H1 (cell line): ENCODE data around the gene CPLANE2. TPM values are rescaled to one million over a fixed set of nuclear protein-coding genes. Genes with fewer than 3 reads are reported as not detected.

ENCODE experiments used
- CTCF ChIA-PET: fragments of 300-600 bp; sonication (Branson Sonifier 250); formaldehyde crosslinking; loops from one replicate; lab custom pipeline; 2021; ENCODE audit not compliant: partially characterized antibody; lab: Charles Lee
- POLR2A ChIA-PET: fragments of 300-600 bp; sonication (Branson Sonifier 250); formaldehyde crosslinking; loops from one replicate; lab custom pipeline; 2021; ENCODE audit warnings: inconsistent platforms; ENCODE audit not compliant: partially characterized antibody; lab: Charles Lee
- DNase-seq, 2 experiments: peaks; one replicate each; pipeline versions ENCODE4 v3.0.0 to v3.0.0-alpha.2; 2010 to 2022; ENCODE audit warnings: low spot score in 2 of 2, low read depth in 1 of 2, mixed read lengths in 1 of 2
- FAIRE-seq: peaks from 2 replicates; lab custom pipeline; 2011; peaks lifted over from hg19 to GRCh38; lab: Jason Lieb, UNC
- H2AFZ ChIP-seq: 2 replicates; pipeline ENCODE4 v1.8.1; 2012; ENCODE audit warnings: low read length, inconsistent platforms
- H2AK5ac ChIP-seq: 2 replicates; pipeline ENCODE4 v1.6.1; 2013; ENCODE audit warnings: low read depth, low read length
- H2BK120ac ChIP-seq: replicated peaks from 2 replicates; pipeline ENCODE3; 2013; ENCODE audit warnings: low read depth, low read length, inconsistent platforms
- H2BK12ac ChIP-seq: 2 replicates; pipeline ENCODE4 v1.6.1; 2013; ENCODE audit warnings: low read depth, low read length
- H2BK15ac ChIP-seq: 2 replicates; pipeline ENCODE4 v1.6.1; 2013; ENCODE audit warnings: low read length
- H2BK20ac ChIP-seq: 2 replicates; pipeline ENCODE4 v1.6.1; 2013; ENCODE audit warnings: low read length
- H2BK5ac ChIP-seq: 2 replicates; pipeline ENCODE4 v1.6.1; 2013; ENCODE audit warnings: low read depth, low read length
- H3K14ac ChIP-seq: 2 replicates; pipeline ENCODE4 v1.6.1; 2013; ENCODE audit warnings: inconsistent platforms; ENCODE audit not compliant: insufficient read length
- H3K18ac ChIP-seq: 2 replicates; pipeline ENCODE4 v1.6.1; 2013; ENCODE audit warnings: low read length; ENCODE audit errors: extremely low read depth
- H3K23ac ChIP-seq: 2 replicates; pipeline ENCODE4 v1.6.1; 2013; ENCODE audit warnings: inconsistent platforms; ENCODE audit not compliant: insufficient read length
- H3K23me2 ChIP-seq: 2 replicates; pipeline ENCODE4 v1.6.1; 2013; ENCODE audit warnings: low read depth, low read length
- H3K27ac ChIP-seq: 2 replicates; pipeline ENCODE4 v1.6.1; 2011; ENCODE audit warnings: low read depth, low read length, inconsistent platforms
- H3K27me3 ChIP-seq, 4 experiments: replicated peaks in 1 of 4; 1 replicate in 1 of 4; 2 replicates in 3 of 4; pipeline versions ENCODE4 v1.6.1 to v1.8.1; 2011 to 2013; ENCODE audit warnings: low read length in 3 of 4, mild to moderate bottlenecking in 3 of 4, inconsistent platforms in 2 of 4, mixed read lengths in 2 of 4, moderate library complexity in 1 of 4; ENCODE audit not compliant: control insufficient read depth in 3 of 4, insufficient read depth in 3 of 4; ENCODE audit errors: extremely low read depth in 1 of 4
- H3K36me3 ChIP-seq, 4 experiments: 2 replicates each; pipeline versions ENCODE4 v1.6.1 to v1.8.1; 2011 to 2013; ENCODE audit warnings: mild to moderate bottlenecking in 4 of 4, low read length in 3 of 4, moderate library complexity in 2 of 4, control low read depth in 1 of 4, inconsistent platforms in 1 of 4; ENCODE audit not compliant: insufficient read depth in 4 of 4, control insufficient read depth in 2 of 4
- H3K4ac ChIP-seq: replicated peaks from 2 replicates; pipeline ENCODE3; 2013; ENCODE audit warnings: low read length, low read depth, mixed read lengths, inconsistent platforms; ENCODE audit not compliant: insufficient read length
- H3K4me1 ChIP-seq, 4 experiments: replicated peaks in 1 of 4; 1 replicate in 1 of 4; 2 replicates in 3 of 4; pipeline versions ENCODE4 v1.6.1 to v1.8.1; 2011 to 2013; ENCODE audit warnings: low read length in 3 of 4, inconsistent platforms in 2 of 4, mixed read lengths in 1 of 4; ENCODE audit not compliant: insufficient read depth in 4 of 4, control insufficient read depth in 3 of 4
- H3K4me2 ChIP-seq, 2 experiments: 2 replicates each; pipeline versions ENCODE4 v1.6.1 to v1.8.1; 2011 to 2013; ENCODE audit warnings: low read depth in 2 of 2, low read length in 2 of 2, control low read depth in 1 of 2, inconsistent platforms in 1 of 2, mild to moderate bottlenecking in 1 of 2; ENCODE audit not compliant: insufficient read depth in 1 of 2
- H3K4me3 ChIP-seq, 4 experiments: fragments of 200-600, 300-600 bp in 1 of 4; sonication (generic), shearing (Covaris generic), sonication (Bioruptor Twin) in 1 of 4; 2 replicates each; pipeline versions ENCODE4 v1.5.1 to v1.8.1; 2011 to 2016; ENCODE audit warnings: low read length in 4 of 4, low read depth in 3 of 4, control low read depth in 2 of 4, inconsistent platforms in 2 of 4, mild to moderate bottlenecking in 2 of 4, mixed read lengths in 1 of 4, moderate library complexity in 1 of 4; ENCODE audit not compliant: insufficient read depth in 2 of 4; ENCODE audit errors: extremely low read depth in 1 of 4
- H3K56ac ChIP-seq: replicated peaks from 2 replicates; pipeline ENCODE3; 2013; ENCODE audit warnings: low read depth, mild to moderate bottlenecking, mixed read lengths, low read length, inconsistent platforms; ENCODE audit not compliant: insufficient read length
- H3K79me1 ChIP-seq: 2 replicates; pipeline ENCODE4 v1.6.1; 2013; ENCODE audit warnings: low read depth, low read length, control low read depth
- H3K79me2 ChIP-seq, 2 experiments: 2 replicates each; pipeline versions ENCODE4 v1.6.1 to v1.8.1; 2012 to 2013; ENCODE audit warnings: low read length in 2 of 2, mild to moderate bottlenecking in 2 of 2, inconsistent platforms in 1 of 2; ENCODE audit not compliant: insufficient read depth in 2 of 2, control insufficient read depth in 1 of 2
- H3K9ac ChIP-seq, 4 experiments: replicated peaks in 1 of 4; 1 replicate in 1 of 4; 2 replicates in 3 of 4; pipeline versions ENCODE4 v1.6.1 to v1.8.1; 2011 to 2013; ENCODE audit warnings: low read depth in 3 of 4, low read length in 3 of 4, control low read depth in 2 of 4, mild to moderate bottlenecking in 2 of 4, moderate library complexity in 2 of 4, inconsistent platforms in 1 of 4; ENCODE audit errors: extremely low read depth in 1 of 4
- H3K9me3 ChIP-seq, 2 experiments: 2 replicates each; pipeline versions ENCODE4 v1.6.1 to v1.8.1; 2012 to 2013; ENCODE audit warnings: mild to moderate bottlenecking in 2 of 2, moderate library complexity in 2 of 2, control low read depth in 1 of 2, inconsistent platforms in 1 of 2, low read depth in 1 of 2, low read length in 1 of 2, mixed read lengths in 1 of 2; ENCODE audit not compliant: insufficient read depth in 2 of 2
- H4K20me1 ChIP-seq, 2 experiments: replicated peaks in 1 of 2; 2 replicates each; pipeline versions ENCODE3 to v1.8.1; 2011 to 2013; ENCODE audit warnings: inconsistent platforms in 2 of 2, low read length in 2 of 2, mild to moderate bottlenecking in 1 of 2; ENCODE audit not compliant: insufficient read depth in 2 of 2, control insufficient read depth in 1 of 2
- H4K5ac ChIP-seq: 2 replicates; pipeline ENCODE4 v1.6.1; 2013; ENCODE audit warnings: low read length, low read depth, mixed read lengths, inconsistent platforms; ENCODE audit not compliant: insufficient read length
- H4K8ac ChIP-seq: 2 replicates; pipeline ENCODE4 v1.8.0; 2013; ENCODE audit warnings: mild to moderate bottlenecking, moderate library complexity, low read length, inconsistent platforms; ENCODE audit not compliant: insufficient read depth; ENCODE audit errors: extremely low read depth
- H4K91ac ChIP-seq: replicated peaks from 2 replicates; pipeline ENCODE3; 2013; ENCODE audit warnings: low read length, mixed read lengths, inconsistent platforms; ENCODE audit not compliant: insufficient read length
- ATF3 ChIP-seq: IDR thresholded peaks from 2 replicates; pipeline ENCODE4 v1.6.1; 2011; ENCODE audit warnings: low read depth, mild to moderate bottlenecking, low read length; ENCODE audit not compliant: insufficient read depth
- EGR1 ChIP-seq: IDR thresholded peaks from 2 replicates; pipeline ENCODE4 v1.6.1; 2011; ENCODE audit warnings: low read depth, low read length, borderline replicate concordance
- EZH2 ChIP-seq: fragments of 200-600 bp; sonication (generic); IDR thresholded peaks from 2 replicates; pipeline ENCODE4 v1.7.1; 2012; ENCODE audit warnings: low read depth, mild to moderate bottlenecking, moderate library complexity, low read length, inconsistent platforms; ENCODE audit not compliant: severe bottlenecking
- FOSL1 ChIP-seq: IDR thresholded peaks from 2 replicates; pipeline ENCODE4 v1.6.1; 2011; ENCODE audit warnings: mild to moderate bottlenecking, low read depth, low read length, moderate library complexity; ENCODE audit not compliant: insufficient read depth
- JUN ChIP-seq: IDR thresholded peaks from 2 replicates; pipeline ENCODE4 v1.6.1; 2011; ENCODE audit warnings: low read depth, mild to moderate bottlenecking, improper control_type of control experiment, low read length
- POLR2AphosphoS5 ChIP-seq: IDR thresholded peaks from 2 replicates; pipeline ENCODE4 v1.6.1; 2011; ENCODE audit warnings: low read depth, low read length
- POU5F1 ChIP-seq: IDR thresholded peaks from 2 replicates; pipeline ENCODE4 v1.6.1; 2011; ENCODE audit warnings: low read depth, mild to moderate bottlenecking, low read length, moderate library complexity
- TBP ChIP-seq: IDR thresholded peaks from 2 replicates; pipeline ENCODE4 v1.6.1; 2011; ENCODE audit warnings: low read depth, low read length, improper control_type of control experiment
- ZNF274 ChIP-seq: IDR thresholded peaks from 2 replicates; pipeline ENCODE4 v1.7.0; 2012; ENCODE audit warnings: low read length, borderline replicate concordance; ENCODE audit errors: extremely low read depth
- WGBS, 2 experiments: shearing (Covaris generic) in 1 of 2; methylation state at CpG; one replicate each; pipeline versions ENCODE4 v1.1.6 to v1.1.7; 2013 to 2015; ENCODE audit warnings: low lambda C conversion rate in 2 of 2, mixed read lengths in 2 of 2, inconsistent platforms in 1 of 2, low coverage in 1 of 2, missing lambda C conversion rate in 1 of 2; ENCODE audit not compliant: insufficient replicate concordance in 2 of 2, insufficient coverage in 1 of 2, insufficient read length in 1 of 2; ENCODE audit errors: extremely low coverage in 1 of 2, missing lambda C conversion rate in 1 of 2; 5-methylcytosine and 5-hydroxymethylcytosine counted together
- polyA plus RNA-seq, 7 experiments: library from polyadenylated mRNA; depleted of rRNA in 3 of 7; stranded (reverse) in 5 of 7; unstranded in 2 of 7; fragments of >200 nt in 5 of 7; fragments of 200-250 nt in 2 of 7; gene quantifications; 1 replicate in 5 of 7; 2 replicates in 1 of 7; 4 replicates in 1 of 7; pipeline versions ENCODE4 v1.2.1 to v1.2.3, GENCODE V29; 2011 to 2013; ENCODE audit warnings: missing spikeins in 2 of 7, mixed read lengths in 2 of 7
- total RNA-seq: library from RNA; stranded (reverse); fragmentation: NEBNext Ultra II Directional; extraction: Animal tissue kit (Norgen Biotek cat#: 25700); gene quantifications from 2 replicates; pipeline ENCODE4 v1.2.1, GENCODE V29; 2021

The CPLANE2 gene
- total and polyA plus RNA-seq, 2 of the 8 experiments (the other 6 are each of a cell fraction or from before 2014, with no cell fraction given): 2.3 to 2.5 TPM

- Histone ChIP-seq H3K27ac (no peak overlapping the region), H3K27me3 (peaks cover 0 to 14% (median 6%) of the 10 kb centered on the region in 4 experiments; a peak in 5 of 7 replicates), H3K4me3 (no peak overlapping the region), H2AK5ac (no peak overlapping the region), H3K36me3 (no peaks in the 10 kb centered on the region), H3K4ac (no peak overlapping the region), H3K23me2 (peaks cover 21% of the 10 kb centered on the region), H3K79me1 (no peaks in the 10 kb centered on the region), H3K9me3 (no peaks in the 10 kb centered on the region), H3K9ac (no peak overlapping the region), H3K18ac (no peak overlapping the region), H2BK120ac (no peak overlapping the region), H3K4me2 (no peak overlapping the region), H3K79me2 (no peaks in the 10 kb centered on the region), H2AFZ (no peak overlapping the region), H2BK15ac (0 out of 2 replicates have a peak overlapping the region, but pooled peaks have one; percentile 18), H2BK5ac (no peak overlapping the region), H2BK12ac (no peak overlapping the region), H3K56ac (no peak overlapping the region), H4K8ac (no peak overlapping the region), H3K23ac (no peak overlapping the region), H2BK20ac (no peak overlapping the region), H4K5ac (no peak overlapping the region), H4K91ac (no peak overlapping the region), H4K20me1 (peaks cover 0 to 6% of the 10 kb centered on the region in 2 experiments), H3K4me1 (peaks cover 0 to 15% (median 12%) of the 10 kb centered on the region in 4 experiments; a peak in 6 of 7 replicates), H3K14ac (no peak overlapping the region)
- CTCF ChIA-PET: interaction anchor here (1.1 to 3.8 kb wide), 5 partner anchors 12 to 30 kb away, joined by 3 to 21 read pairs (median 5); no protein-coding TSS in a partner anchor
- DNase-seq (no peak), FAIRE-seq (no peak)
- WGBS, 2 experiments: 85% methylated on average over 6 of the region's 6 CpGs; no CpG with 5 or more reads in 1 of the 2 experiments
- TF ChIP-seq FOSL1 (no peak), ZNF274 (no peak), ATF3 (no peak), POLR2AphosphoS5 (no peak), TBP (no peak), EZH2 (no peak), EGR1 (no peak), JUN (no peak), POU5F1 (no peak)
- POLR2A ChIA-PET: interaction anchor here (1.0 to 4.5 kb wide), 4 partner anchors 9 to 26 kb away, joined by 3 to 26 read pairs (median 8); no protein-coding TSS in a partner anchor
Observed at GRCh38 chr1:16218674-16219071, 18.3 kb downstream of the CPLANE2 start.
